Gastroesophageal sphincter (tissue), 4 donors: Measurements from ENCODE around the gene PUM1. TPM values are rescaled to one million over a fixed set of nuclear protein-coding genes. Genes with fewer than 3 reads are reported as not detected.

ENCODE experiments used
- ATAC-seq: fragments of 150-250 bp; one replicate; pipeline ENCODE4 v1.9.1; 2016; ENCODE audit warnings: mild to moderate bottlenecking, moderate library complexity
- H3K27ac ChIP-seq, 4 donors: fragments of 200-600 bp; sonication (generic) in 3 of 4; 1 replicate in 3 of 4; 2 replicates in 1 of 4; pipeline ENCODE4 v1.5.1; 2016 to 2019
- H3K27me3 ChIP-seq: fragments of 200-600 bp; sonication (generic); one replicate; pipeline ENCODE4 v1.5.1; 2019
- H3K36me3 ChIP-seq, 2 donors: fragments of 200-600 bp; sonication (generic); one replicate each; pipeline ENCODE4 v1.5.1; 2019; ENCODE audit warnings: control low read depth in 1 of 2
- H3K4me1 ChIP-seq, 3 donors: fragments of 200-600 bp; sonication (generic); 1 replicate in 2 of 3; 2 replicates in 1 of 3; pipeline ENCODE4 v1.5.1; 2016 to 2019; ENCODE audit warnings: control low read depth in 2 of 3
- H3K4me3 ChIP-seq, 2 donors: fragments of 200-600 bp; sonication (generic); one replicate each; pipeline ENCODE4 v1.5.1; 2019; ENCODE audit warnings: mild to moderate bottlenecking in 1 of 2, moderate library complexity in 1 of 2
- H3K9me3 ChIP-seq, 3 donors: fragments of 200-600 bp; sonication (generic); one replicate each; pipeline ENCODE4 v1.5.1; 2017 to 2019; ENCODE audit warnings: control low read depth in 2 of 3
- CTCF ChIP-seq, 4 experiments: fragments of 200-600 bp in 2 of 4; fragments of 450-650 bp in 2 of 4; sonication (generic) in 1 of 4; IDR thresholded peaks; one replicate each; pipeline ENCODE4 v1.5.1; 2017 to 2019; ENCODE audit warnings: antibody characterized with exemption in 4 of 4, mild to moderate bottlenecking in 2 of 4, moderate library complexity in 2 of 4
- EP300 ChIP-seq: sonication (generic); formaldehyde crosslinking; IDR thresholded peaks from one replicate; pipeline ENCODE4 v1.6.1; 2017; ENCODE audit warnings: antibody characterized with exemption, mild to moderate bottlenecking
- POLR2A ChIP-seq, 2 donors: fragments of 450-650 bp; IDR thresholded peaks; one replicate each; pipeline ENCODE4 v1.6.1; 2017; ENCODE audit warnings: antibody characterized with exemption in 2 of 2, mild to moderate bottlenecking in 2 of 2, moderate library complexity in 1 of 2
- POLR2AphosphoS5 ChIP-seq: sonication (generic); formaldehyde crosslinking; IDR thresholded peaks from one replicate; pipeline ENCODE4 v1.6.1; 2017; ENCODE audit warnings: antibody characterized with exemption
- WGBS, 2 donors: methylation state at CpG; one replicate each; pipeline ENCODE4 v1.1.5; 2018; ENCODE audit warnings: low coverage in 1 of 2; 5-methylcytosine and 5-hydroxymethylcytosine counted together
- total RNA-seq, 4 donors: library from RNA; depleted of rRNA; stranded (reverse); fragments of >200 nt; gene quantifications; one replicate each; pipeline ENCODE4 v1.1.0, GENCODE V29; 2016

The PUM1 gene
- total RNA-seq, 4 donors from 2014 or later: 83.8 to 90.7 (median 88.4) TPM

- Histone ChIP-seq H3K9me3 (no peaks in the 10 kb centered on the region), H3K27ac (no peak overlapping the region), H3K4me1 (peaks cover under 1 to 59% (median 5%) of the 10 kb centered on the region in 3 donors), H3K27me3 (no peaks in the 10 kb centered on the region), H3K4me3 (no peak overlapping the region), H3K36me3 (peaks cover 0 to 36% of the 10 kb centered on the region in 2 donors)
- no peak for ATAC-seq
- 59 to 81% methylated on average over 5 to 6 of the region's 6 CpGs for WGBS, 2 donors
- no peak for TF ChIP-seq POLR2A (IDR thresholded peaks at IDR 0.05)
- TF ChIP-seq POLR2AphosphoS5: no peak
- TF ChIP-seq EP300: no peak
- TF ChIP-seq CTCF (IDR thresholded peaks at IDR 0.05): no peak
Measured at GRCh38 chr1:31005617-31006166, 59.8 kb downstream of the PUM1 start.

GRCh38 chr1:31005198-31005597, 60.3 kb downstream of the PUM1 start:
- TF ChIP-seq POLR2A (IDR thresholded peaks at IDR 0.05) (no peak), POLR2AphosphoS5 (no peak), EP300 (no peak), CTCF (IDR thresholded peaks at IDR 0.05) (no peak)
- no peak for ATAC-seq
- no peak overlapping the region for H3K27ac ChIP-seq
- no peak overlapping the region for H3K4me3 ChIP-seq
- H3K27me3 ChIP-seq: no peaks in the 10 kb centered on the region
- H3K36me3 ChIP-seq: peaks cover 0 to 36% of the 10 kb centered on the region in 2 donors
- no peaks in the 10 kb centered on the region for H3K9me3 ChIP-seq
- 90 to 93% methylated on average over 3 of the region's 3 CpGs for WGBS, 2 donors
- peaks cover 0 to 54% (median 4%) of the 10 kb centered on the region in 3 donors for H3K4me1 ChIP-seq

GRCh38 chr1:31004231-31004621, 61.3 kb downstream of the PUM1 start:
- H3K27ac ChIP-seq: no peak overlapping the region
- no peaks in the 10 kb centered on the region for H3K27me3 ChIP-seq
- TF ChIP-seq EP300: no peak
- TF ChIP-seq POLR2AphosphoS5: no peak
- H3K36me3 ChIP-seq: peaks cover 0 to 36% of the 10 kb centered on the region in 2 donors
- no peaks in the 10 kb centered on the region for H3K9me3 ChIP-seq
- no peak for ATAC-seq
- no peak overlapping the region for H3K4me3 ChIP-seq
- H3K4me1 ChIP-seq: peaks cover 0 to 44% (median 3%) of the 10 kb centered on the region in 3 donors

- WGBS, 2 donors: 73 to 80% methylated on average over 3 to 6 of the region's 6 CpGs
Measured at GRCh38 chr1:31003613-31004230, 61.8 kb downstream of the PUM1 start.

GRCh38 chr1:31000301-31000700, 65.2 kb downstream of the PUM1 start:
- TF ChIP-seq EP300 (no peak), POLR2AphosphoS5 (no peak), POLR2A (IDR thresholded peaks at IDR 0.05) (no peak), CTCF (IDR thresholded peaks at IDR 0.05) (no peak)
- ATAC-seq: no peak
- WGBS, 2 donors: 71 to 81% methylated on average over 2 of the region's 2 CpGs

More at GRCh38 chr1:31003613-31004230, 61.8 kb downstream of the PUM1 start:
- peaks cover 0 to 36% of the 10 kb centered on the region in 2 donors for H3K36me3 ChIP-seq
- H3K27me3 ChIP-seq: no peaks in the 10 kb centered on the region
- no peak overlapping the region for H3K4me3 ChIP-seq
- TF ChIP-seq EP300 (no peak), POLR2AphosphoS5 (no peak), POLR2A (IDR thresholded peaks at IDR 0.05) (no peak), CTCF (IDR thresholded peaks at IDR 0.05) (no peak)
- no peak overlapping the region for H3K27ac ChIP-seq
- no peak for ATAC-seq
- peaks cover 0 to 39% (median 3%) of the 10 kb centered on the region in 3 donors for H3K4me1 ChIP-seq
- H3K9me3 ChIP-seq: no peaks in the 10 kb centered on the region

More at GRCh38 chr1:31000301-31000700, 65.2 kb downstream of the PUM1 start:
- H3K36me3 ChIP-seq: peaks cover 0 to 29% of the 10 kb centered on the region in 2 donors
- no peak overlapping the region for H3K4me3 ChIP-seq
- H3K27ac ChIP-seq: no peak overlapping the region
- H3K4me1 ChIP-seq: peaks cover 0 to 24% (median 0%) of the 10 kb centered on the region in 3 donors
- H3K9me3 ChIP-seq: no peaks in the 10 kb centered on the region
- no peaks in the 10 kb centered on the region for H3K27me3 ChIP-seq
